Gastroesophageal sphincter (tissue), 3 donors: ENCODE measurements around the gene ZDHHC3.

ENCODE experiments used
- CTCF ChIP-seq, 4 experiments: fragments of 200-600 bp in 2 of 4; fragments of 450-650 bp in 2 of 4; sonication (generic) in 1 of 4; IDR thresholded peaks; one replicate each; pipeline ENCODE4 v1.5.1; 2017 to 2019; ENCODE audit warnings: antibody characterized with exemption in 4 of 4, mild to moderate bottlenecking in 2 of 4, moderate library complexity in 2 of 4
- EP300 ChIP-seq: sonication (generic); formaldehyde crosslinking; IDR thresholded peaks from one replicate; pipeline ENCODE4 v1.6.1; 2017; ENCODE audit warnings: antibody characterized with exemption, mild to moderate bottlenecking
- POLR2A ChIP-seq, 2 donors: fragments of 450-650 bp; IDR thresholded peaks; one replicate each; pipeline ENCODE4 v1.6.1; 2017; ENCODE audit warnings: antibody characterized with exemption in 2 of 2, mild to moderate bottlenecking in 2 of 2, moderate library complexity in 1 of 2
- POLR2AphosphoS5 ChIP-seq: sonication (generic); formaldehyde crosslinking; IDR thresholded peaks from one replicate; pipeline ENCODE4 v1.6.1; 2017; ENCODE audit warnings: antibody characterized with exemption

GRCh38 chr3:44885618-44886017, 90.4 kb downstream of the ZDHHC3 start:
- no peak for TF ChIP-seq CTCF (IDR thresholded peaks at IDR 0.05)
- no peak for TF ChIP-seq POLR2A (IDR thresholded peaks at IDR 0.05)
- TF ChIP-seq POLR2AphosphoS5 = no peak
- TF ChIP-seq EP300 = no peak
